HUES64 (cell line): ENCODE measurements around the gene DRD3.

Experiments used
- H3K27ac ChIP-seq: 2 replicates; pipeline ENCODE4 v1.7.0; 2013; ENCODE audit warnings: low read depth, low read length, inconsistent platforms
- H3K27me3 ChIP-seq: 2 replicates; pipeline ENCODE4 v1.6.1; 2013; ENCODE audit warnings: mild to moderate bottlenecking, low read length; ENCODE audit not compliant: insufficient read depth
- H3K36me3 ChIP-seq: 2 replicates; pipeline ENCODE4 v1.6.1; 2013; ENCODE audit warnings: mild to moderate bottlenecking, low read length; ENCODE audit not compliant: insufficient read depth
- H3K4me1 ChIP-seq: 2 replicates; pipeline ENCODE4 v1.6.1; 2013; ENCODE audit warnings: mild to moderate bottlenecking, low read length, moderate library complexity; ENCODE audit not compliant: insufficient read depth
- H3K4me3 ChIP-seq: 2 replicates; pipeline ENCODE4 v1.5.1; 2013; ENCODE audit warnings: mild to moderate bottlenecking, low read length, moderate library complexity
- H3K9ac ChIP-seq: 2 replicates; pipeline ENCODE4 v1.6.1; 2013; ENCODE audit warnings: mild to moderate bottlenecking, low read depth, low read length
- H3K9me3 ChIP-seq: 2 replicates; pipeline ENCODE4 v1.6.1; 2013; ENCODE audit warnings: low read depth, low read length; ENCODE audit not compliant: insufficient read depth
- WGBS: fragments of 150-250, 120-280 bp; methylation state at CpG from one replicate; pipeline ENCODE4 v1.1.7; 2013; ENCODE audit warnings: missing lambda C conversion rate; 5-methylcytosine and 5-hydroxymethylcytosine counted together

DRD3 gene

GRCh38 chr3:114216186-114216970, 37.5 kb upstream of the DRD3 start:
- 95% methylated on average over 5 of the region's 5 CpGs for WGBS
- peaks cover 34% of the 10 kb centered on the region for H3K4me1 ChIP-seq
- H3K9me3 ChIP-seq: no peaks in the 10 kb centered on the region
- H3K27me3 ChIP-seq: no peaks in the 10 kb centered on the region
- no peak overlapping the region for H3K4me3 ChIP-seq
- H3K36me3 ChIP-seq: no peaks in the 10 kb centered on the region
- H3K27ac ChIP-seq: no peak overlapping the region
- H3K9ac ChIP-seq: no peak overlapping the region

DNA sequence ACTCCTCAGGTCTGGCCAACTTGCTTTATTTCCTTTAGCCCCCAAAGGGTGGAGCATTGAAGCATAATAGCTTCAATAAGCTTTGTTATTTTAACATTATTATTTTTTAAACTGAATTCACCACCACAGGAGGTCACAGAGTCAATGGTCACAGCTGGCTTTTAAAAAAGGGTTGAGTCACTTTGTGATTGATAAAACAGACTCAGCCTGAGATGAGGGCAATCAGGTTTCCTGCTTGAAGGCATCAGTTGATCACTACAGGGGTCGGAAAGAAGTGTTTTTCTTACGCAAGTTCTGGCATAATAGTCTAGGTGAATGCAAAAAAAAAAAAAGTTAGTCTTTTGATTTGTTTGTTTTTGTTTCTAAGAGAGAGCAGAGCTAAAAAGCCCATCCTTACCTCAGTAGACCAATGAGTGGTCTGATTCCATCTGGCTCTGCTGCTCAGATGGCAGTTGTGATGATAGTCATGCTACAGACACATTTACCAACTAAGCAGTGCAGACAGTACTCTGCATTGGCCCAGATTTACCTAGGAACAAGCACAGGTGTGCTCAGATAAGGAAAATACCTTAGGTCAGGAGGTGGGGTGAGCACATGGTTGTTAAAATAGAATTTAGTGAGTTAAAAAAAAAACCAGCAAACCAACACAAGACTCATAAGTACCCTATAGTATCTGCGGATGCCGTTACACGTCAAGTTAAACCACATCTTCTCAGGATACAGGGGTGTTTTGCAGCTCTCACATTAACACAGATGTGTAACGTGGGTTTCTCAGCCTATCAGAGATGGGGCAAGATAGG, 35.9 kb upstream of the DRD3 start:
- Histone ChIP-seq H3K9me3 (no peaks in the 10 kb centered on the region), H3K9ac (no peak overlapping the region), H3K4me1 (peaks cover 33% of the 10 kb centered on the region), H3K27me3 (no peaks in the 10 kb centered on the region), H3K27ac (peak overlapping the region; percentile 76; the same call in 1 of the 2 replicates), H3K36me3 (no peaks in the 10 kb centered on the region), H3K4me3 (peak overlapping the region; percentile 5; the same call in 1 of the 2 replicates)
- WGBS: 67% methylated on average over 6 of the region's 6 CpGs

DNA sequence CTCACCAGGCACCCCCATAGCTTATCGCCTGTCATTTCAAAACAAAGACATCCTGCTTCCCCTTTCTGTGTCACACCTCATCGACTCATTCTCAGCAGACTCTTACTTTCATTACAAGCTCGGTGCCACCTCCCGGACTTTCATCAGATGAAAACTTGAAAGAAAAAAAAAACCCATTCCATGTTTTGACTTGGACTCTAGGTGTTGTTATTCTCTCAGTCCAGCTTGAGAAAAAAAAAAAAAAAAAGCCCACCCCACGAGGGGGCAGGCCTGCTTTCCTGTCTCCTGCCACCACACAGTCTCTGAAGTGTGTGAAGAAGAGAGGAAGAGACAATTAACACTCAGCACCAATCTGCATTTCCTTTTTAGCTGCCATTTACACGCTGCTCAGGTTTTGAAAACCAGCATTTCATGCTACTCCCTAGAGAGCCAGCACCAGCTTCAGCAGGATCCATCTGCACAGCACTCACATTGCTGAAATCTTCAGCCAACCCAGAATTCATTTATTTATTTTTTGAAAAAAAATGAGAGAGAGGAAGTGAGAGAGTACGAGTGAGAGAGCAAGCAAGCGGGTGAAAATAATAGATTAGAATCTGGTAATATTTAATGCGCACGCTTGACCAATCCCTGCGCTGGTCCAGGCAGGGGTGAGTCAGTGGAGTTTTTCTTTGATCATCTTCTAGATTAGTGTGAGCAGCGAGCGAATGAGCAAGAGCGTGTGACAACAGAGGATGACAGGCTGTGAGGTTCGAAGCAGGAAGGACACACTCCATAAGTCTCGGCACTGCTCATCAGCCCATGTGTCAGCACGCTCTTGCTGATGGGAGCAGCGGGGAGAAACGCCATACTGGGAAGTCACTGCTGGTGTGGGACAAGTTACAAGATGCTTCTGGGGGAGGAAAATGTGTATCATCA, 35.0 kb upstream of the DRD3 start:
- H3K4me3 ChIP-seq: peak overlapping the region; percentile 5; the same call in 1 of the 2 replicates
- H3K36me3 ChIP-seq: no peaks in the 10 kb centered on the region
- H3K27ac ChIP-seq: peak overlapping the region; percentile 75; the same call in 1 of the 2 replicates
- no peaks in the 10 kb centered on the region for H3K9me3 ChIP-seq
- whole genome bisulfite sequencing: 30% methylated on average over 18 of the region's 19 CpGs
- H3K27me3 ChIP-seq: no peaks in the 10 kb centered on the region
- peaks cover 28% of the 10 kb centered on the region for H3K4me1 ChIP-seq
- H3K9ac ChIP-seq: peak overlapping the region; percentile 41; the same call in 1 of the 2 replicates

DNA sequence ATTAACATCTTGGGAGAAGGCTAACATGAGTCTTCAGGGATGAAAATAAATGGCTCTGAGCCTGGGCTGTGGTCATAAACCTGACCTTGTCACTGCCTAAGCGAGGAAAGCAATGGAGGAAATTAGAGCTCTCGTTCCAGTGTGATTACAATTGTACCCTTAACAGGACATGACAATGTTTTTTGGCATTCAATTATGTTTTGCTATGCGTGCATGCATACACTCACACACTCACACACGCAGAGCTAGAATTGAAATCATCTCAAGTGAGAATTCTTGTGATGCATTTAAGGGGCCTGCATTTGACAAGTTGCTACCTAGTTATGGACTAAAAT, 34.4 kb upstream of the DRD3 start:
- peaks cover 28% of the 10 kb centered on the region for H3K4me1 ChIP-seq
- H3K36me3 ChIP-seq: no peaks in the 10 kb centered on the region
- no peak overlapping the region for H3K4me3 ChIP-seq
- no peaks in the 10 kb centered on the region for H3K27me3 ChIP-seq
- WGBS: 63% methylated on average over 4 of the region's 4 CpGs
- H3K9ac ChIP-seq: no peak overlapping the region
- no peak overlapping the region for H3K27ac ChIP-seq
- no peaks in the 10 kb centered on the region for H3K9me3 ChIP-seq

- 86% methylated on average over 4 of the region's 4 CpGs for WGBS
- H3K4me1 ChIP-seq: peaks cover 28% of the 10 kb centered on the region
- no peak overlapping the region for H3K9ac ChIP-seq
- no peak overlapping the region for H3K27ac ChIP-seq
- no peaks in the 10 kb centered on the region for H3K36me3 ChIP-seq
- H3K27me3 ChIP-seq: no peaks in the 10 kb centered on the region
- H3K4me3 ChIP-seq: no peak overlapping the region
- no peaks in the 10 kb centered on the region for H3K9me3 ChIP-seq
Observed at GRCh38 chr3:114212646-114213045, 33.8 kb upstream of the DRD3 start.

DNA sequence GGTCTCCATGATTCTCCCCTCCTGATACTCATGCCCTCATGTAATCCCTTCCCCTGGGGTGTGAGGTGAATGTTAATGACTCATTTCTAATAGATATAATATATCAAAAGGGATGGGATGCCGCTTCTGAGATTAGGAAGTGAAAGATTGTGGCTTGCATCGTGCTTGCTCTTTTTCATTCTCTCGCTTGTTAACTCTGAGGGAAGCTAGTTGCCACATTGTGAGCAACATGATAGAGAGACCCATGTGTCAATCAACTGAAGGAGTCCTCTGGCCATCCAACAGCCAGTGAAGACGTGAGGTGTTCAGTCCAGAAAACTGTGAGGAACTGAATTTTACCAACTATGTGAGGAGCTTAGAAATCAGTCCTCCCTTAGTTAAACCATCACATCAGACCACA, 28.9 kb upstream of the DRD3 start:
- peaks cover 2% of the 10 kb centered on the region; the same call in 1 of the 2 replicates for H3K4me1 ChIP-seq
- no peak overlapping the region for H3K4me3 ChIP-seq
- H3K9me3 ChIP-seq: no peaks in the 10 kb centered on the region
- 92% methylated on average over 4 of the region's 4 CpGs for WGBS
- no peaks in the 10 kb centered on the region for H3K36me3 ChIP-seq
- no peak overlapping the region for H3K9ac ChIP-seq
- H3K27me3 ChIP-seq: no peaks in the 10 kb centered on the region
- H3K27ac ChIP-seq: no peak overlapping the region

GRCh38 chr3:114206342-114206741, 27.5 kb upstream of the DRD3 start:
- Histone ChIP-seq H3K4me1 (no peaks in the 10 kb centered on the region), H3K9ac (no peak overlapping the region), H3K36me3 (no peaks in the 10 kb centered on the region), H3K9me3 (no peaks in the 10 kb centered on the region), H3K27me3 (no peaks in the 10 kb centered on the region), H3K4me3 (no peak overlapping the region), H3K27ac (no peak overlapping the region)
- WGBS: 100% methylated on average over 2 of the region's 3 CpGs

DNA sequence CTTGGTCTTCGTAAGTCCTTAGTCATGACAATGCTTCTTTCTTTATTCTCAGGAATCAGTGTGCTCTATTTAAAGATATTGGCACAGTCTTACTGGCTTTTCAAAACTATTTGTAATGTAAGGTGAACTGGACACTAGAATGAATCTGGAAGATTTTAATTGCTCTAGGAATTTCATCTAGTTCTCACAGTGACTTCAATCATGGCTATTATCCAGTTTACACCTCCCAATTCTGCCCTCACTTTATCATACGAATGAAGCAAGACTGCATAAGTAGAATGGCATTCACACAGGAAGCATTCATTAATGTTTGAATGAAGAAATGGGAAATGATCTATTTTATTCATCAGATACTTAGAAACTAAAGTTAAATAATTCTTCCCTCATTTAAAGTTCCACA, 26.7 kb upstream of the DRD3 start:
- Histone ChIP-seq H3K27ac (no peak overlapping the region), H3K9ac (no peak overlapping the region), H3K4me3 (no peak overlapping the region), H3K27me3 (no peaks in the 10 kb centered on the region), H3K36me3 (no peaks in the 10 kb centered on the region), H3K4me1 (no peaks in the 10 kb centered on the region), H3K9me3 (no peaks in the 10 kb centered on the region)
- WGBS: 88% methylated on average over 2 of the region's 2 CpGs

GRCh38 chr3:114194750-114195149, 15.9 kb upstream of the DRD3 start:
- Histone ChIP-seq H3K4me3 (no peak overlapping the region), H3K4me1 (0 out of 2 replicates have a peak, but pooled peaks cover 3% of the 10 kb centered on the region), H3K27me3 (no peaks in the 10 kb centered on the region), H3K9ac (no peak overlapping the region), H3K36me3 (no peaks in the 10 kb centered on the region), H3K27ac (no peak overlapping the region), H3K9me3 (no peaks in the 10 kb centered on the region)
- 64% methylated on average over 1 of the region's 1 CpG for WGBS

GRCh38 chr3:114192136-114192535, 13.3 kb upstream of the DRD3 start:
- H3K27me3 ChIP-seq: no peaks in the 10 kb centered on the region

DNA sequence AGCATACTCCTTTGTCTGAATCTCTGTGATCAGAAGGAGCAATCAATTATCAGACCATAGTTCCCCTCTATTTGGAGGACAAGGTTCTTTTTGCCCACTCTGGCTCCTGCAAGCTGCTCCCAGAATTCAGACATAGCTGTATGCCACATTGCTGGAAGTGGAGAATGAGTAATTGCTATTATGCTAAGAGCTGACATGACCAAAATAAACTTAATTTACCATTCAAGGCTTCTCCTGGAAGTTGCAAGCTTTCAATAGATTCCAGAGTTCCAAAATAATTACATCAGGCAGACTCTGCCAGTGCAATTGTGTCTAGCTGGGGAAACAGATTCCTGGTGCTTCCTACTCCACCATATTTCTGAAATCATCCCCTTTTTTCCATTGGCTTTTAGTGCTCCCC, 7.6 kb upstream of the DRD3 start:
- Histone ChIP-seq H3K9me3 (peaks cover 17% of the 10 kb centered on the region), H3K4me1 (no peaks in the 10 kb centered on the region), H3K9ac (no peak overlapping the region), H3K4me3 (no peak overlapping the region), H3K27me3 (no peaks in the 10 kb centered on the region), H3K36me3 (no peaks in the 10 kb centered on the region), H3K27ac (no peak overlapping the region)

More at GRCh38 chr3:114192136-114192535, 13.3 kb upstream of the DRD3 start:
- no peak overlapping the region for H3K27ac ChIP-seq
- H3K36me3 ChIP-seq: no peaks in the 10 kb centered on the region
- H3K9me3 ChIP-seq: no peaks in the 10 kb centered on the region
- H3K4me3 ChIP-seq: no peak overlapping the region
- no peak overlapping the region for H3K9ac ChIP-seq
- H3K4me1 ChIP-seq: 0 out of 2 replicates have a peak, but pooled peaks cover 3% of the 10 kb centered on the region
